Adrenal gland (tissue), 12 donors: Measurements from ENCODE around the gene MEOX1. TPM values are rescaled to one million over a fixed set of nuclear protein-coding genes. Genes with fewer than 3 reads are reported as not detected.

ENCODE experiments used
- DNase-seq, 7 donors: peaks; one replicate each; pipeline ENCODE4 v3.0.0-alpha.2; 2019 to 2020
- H3K27ac ChIP-seq, 5 donors: fragments of 200-600 bp; sonication (generic) in 4 of 5; 1 replicate in 3 of 5; 2 replicates in 2 of 5; pipeline versions ENCODE4 v1.5.1 to v1.8.0; 2016 to 2020; ENCODE audit warnings: mild to moderate bottlenecking in 1 of 5
- H3K27me3 ChIP-seq: fragments of 200-600 bp; 2 replicates; pipeline ENCODE4 v1.8.0; 2021
- H3K36me3 ChIP-seq, 2 donors: fragments of 200-600 bp; replicated peaks in 1 of 2; 1 replicate in 1 of 2; 2 replicates in 1 of 2; pipeline versions ENCODE4 v1.5.1 to v1.8.0; 2018 to 2022
- H3K4me1 ChIP-seq, 2 donors: fragments of 200-600 bp; replicated peaks in 1 of 2; 1 replicate in 1 of 2; 2 replicates in 1 of 2; pipeline versions ENCODE4 v1.5.1 to v1.8.0; 2018 to 2021
- H3K4me3 ChIP-seq, 4 donors: fragments of 200-600 bp; sonication (generic) in 3 of 4; one replicate each; pipeline ENCODE4 v1.5.1; 2016 to 2018
- H3K9me3 ChIP-seq, 3 donors: fragments of 200-600 bp; sonication (generic) in 1 of 3; replicated peaks in 1 of 3; 1 replicate in 2 of 3; 2 replicates in 1 of 3; pipeline versions ENCODE4 v1.5.1 to v1.8.0; 2016 to 2021
- POLR2A ChIP-seq, 2 donors: fragments of 450-650 bp; IDR thresholded peaks; one replicate each; pipeline ENCODE4 v1.6.1; 2017; ENCODE audit warnings: antibody characterized with exemption in 2 of 2, mild to moderate bottlenecking in 2 of 2, moderate library complexity in 1 of 2
- WGBS, 4 donors: extraction: QIAGEN DNeasy Blood & Tissue Kit in 2 of 4; methylation state at CpG; one replicate each; pipeline versions ENCODE4 v1.1.5 to v1.1.7; 2013 to 2017; 5-methylcytosine and 5-hydroxymethylcytosine counted together
- intact Hi-C, 2 donors: fragments of 100-400 bp; cut with DNase I; formaldehyde crosslinking; loops; one replicate each; pipeline versions ENCODE4 v1.14.1 to v1.15.0; 2022 to 2023
- polyA plus RNA-seq, 3 donors: library from polyadenylated mRNA; stranded (reverse); fragments of 200-250 nt in 2 of 3; fragments of 350-450 nt in 1 of 3; fragmentation: Illumina TruSeq in 1 of 3; extraction: RNeasy Lipid Tissue Mini Kit (QIAGEN cat#74804) in 1 of 3; gene quantifications; one replicate each; pipeline ENCODE4 v1.2.3, GENCODE V29; 2013 to 2014
- total RNA-seq, 9 donors: library from RNA; depleted of rRNA in 4 of 9; stranded (reverse); fragments of >200 nt in 4 of 9; fragments of 120-200 nt in 1 of 9; fragmentation: NEBNext Ultra II Directional in 1 of 9; extraction: Animal tissue kit (Norgen Biotek cat#: 25700) in 1 of 9; gene quantifications; one replicate each; pipeline versions ENCODE4 v1.1.0 to v1.2.4, GENCODE V29; 2013 to 2023
- TF ChIP-seq, protein P1 (sequence below), 6 experiments: fragments of 450-650 bp in 4 of 6; fragments of 200-600 bp in 2 of 6; sonication (generic) in 1 of 6; IDR thresholded peaks; 1 replicate in 5 of 6; 2 replicates in 1 of 6; pipeline versions ENCODE4 v1.5.1 to v1.8.0; 2016 to 2021; ENCODE audit warnings: antibody characterized with exemption in 6 of 6, mild to moderate bottlenecking in 2 of 6, moderate library complexity in 1 of 6
- donor health status: healthy with polysubstance abuse.
- donor health status: Bipolar disorder and iron deficiency.
- donor health status: DM: yes; HTN: yes; CAD: no.
- donor health status: DM: no; HTN: no; CAD: no.
- donor health status: DM: no; HTN: no; CAD: no.
- donor health status: DM: yes; HTN: yes; CAD: no.

Gene MEOX1
- total and polyA plus RNA-seq, 12 donors: 0.11 to 6.6 (median 0.40) TPM; not detected in 2

DNA sequence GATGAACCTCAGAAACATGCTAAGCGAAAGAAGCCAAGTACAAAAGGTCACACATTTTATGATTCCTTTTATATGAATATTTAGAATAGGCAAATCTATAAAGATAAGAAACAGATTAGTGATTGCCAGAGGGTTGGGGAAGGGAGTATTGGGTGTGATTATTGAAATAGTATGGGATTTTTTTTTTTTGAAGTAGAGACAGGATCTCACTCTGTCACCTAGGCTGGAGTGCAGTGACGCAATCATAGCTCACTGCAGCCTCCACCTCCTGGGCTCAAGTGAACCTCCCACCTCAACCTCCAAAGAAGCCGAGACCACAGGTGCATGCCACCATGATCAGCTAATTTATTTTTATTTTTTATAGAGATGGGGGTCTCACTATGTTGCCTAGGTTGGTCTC lies 35.7 kb downstream of the MEOX1 start:
- no peak for TF ChIP-seq POLR2A (IDR thresholded peaks at IDR 0.05)
- TF ChIP-seq, protein P1, sequence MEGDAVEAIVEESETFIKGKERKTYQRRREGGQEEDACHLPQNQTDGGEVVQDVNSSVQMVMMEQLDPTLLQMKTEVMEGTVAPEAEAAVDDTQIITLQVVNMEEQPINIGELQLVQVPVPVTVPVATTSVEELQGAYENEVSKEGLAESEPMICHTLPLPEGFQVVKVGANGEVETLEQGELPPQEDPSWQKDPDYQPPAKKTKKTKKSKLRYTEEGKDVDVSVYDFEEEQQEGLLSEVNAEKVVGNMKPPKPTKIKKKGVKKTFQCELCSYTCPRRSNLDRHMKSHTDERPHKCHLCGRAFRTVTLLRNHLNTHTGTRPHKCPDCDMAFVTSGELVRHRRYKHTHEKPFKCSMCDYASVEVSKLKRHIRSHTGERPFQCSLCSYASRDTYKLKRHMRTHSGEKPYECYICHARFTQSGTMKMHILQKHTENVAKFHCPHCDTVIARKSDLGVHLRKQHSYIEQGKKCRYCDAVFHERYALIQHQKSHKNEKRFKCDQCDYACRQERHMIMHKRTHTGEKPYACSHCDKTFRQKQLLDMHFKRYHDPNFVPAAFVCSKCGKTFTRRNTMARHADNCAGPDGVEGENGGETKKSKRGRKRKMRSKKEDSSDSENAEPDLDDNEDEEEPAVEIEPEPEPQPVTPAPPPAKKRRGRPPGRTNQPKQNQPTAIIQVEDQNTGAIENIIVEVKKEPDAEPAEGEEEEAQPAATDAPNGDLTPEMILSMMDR (IDR thresholded peaks at IDR 0.05): no peak
- Histone ChIP-seq H3K9me3 (no peaks in the 10 kb centered on the region), H3K4me3 (no peak overlapping the region), H3K27me3 (no peaks in the 10 kb centered on the region), H3K36me3 (no peaks in the 10 kb centered on the region), H3K27ac (no peak overlapping the region), H3K4me1 (peaks cover 5 to 6% of the 10 kb centered on the region in 2 donors)
- intact Hi-C loops: no loop called here
- 92 to 94% (median 93%) methylated on average over 3 of the region's 3 CpGs for WGBS, 4 donors
- no peak for DNase-seq

DNA sequence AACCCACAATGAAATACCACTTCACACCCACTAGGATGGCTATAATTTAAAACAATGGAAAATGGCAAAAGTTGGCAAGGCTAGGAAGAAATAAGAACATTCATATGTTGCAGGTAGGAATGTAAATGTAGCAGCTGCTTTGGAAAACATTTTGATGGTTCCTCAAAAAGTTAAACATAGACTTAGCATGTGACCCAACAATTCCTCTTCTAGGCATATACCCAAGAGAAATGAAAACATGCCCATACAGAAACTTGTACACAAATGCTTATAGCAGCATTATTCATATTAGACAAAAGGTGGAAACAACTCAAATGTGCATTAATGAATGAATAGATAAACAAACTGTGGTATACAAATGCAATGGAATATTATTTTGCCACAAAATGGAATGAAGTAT lies 36.1 kb downstream of the MEOX1 start:
- no peaks in the 10 kb centered on the region for H3K36me3 ChIP-seq
- intact Hi-C loops: no loop called here
- no peak for TF ChIP-seq POLR2A (IDR thresholded peaks at IDR 0.05)
- TF ChIP-seq, protein P1 (IDR thresholded peaks at IDR 0.05): no peak
- H3K4me1 ChIP-seq: peaks cover 5 to 6% of the 10 kb centered on the region in 2 donors
- no peak for DNase-seq
- no peaks in the 10 kb centered on the region for H3K9me3 ChIP-seq
- no peak overlapping the region for H3K27ac ChIP-seq
- no peaks in the 10 kb centered on the region for H3K27me3 ChIP-seq
- no peak overlapping the region for H3K4me3 ChIP-seq

DNA sequence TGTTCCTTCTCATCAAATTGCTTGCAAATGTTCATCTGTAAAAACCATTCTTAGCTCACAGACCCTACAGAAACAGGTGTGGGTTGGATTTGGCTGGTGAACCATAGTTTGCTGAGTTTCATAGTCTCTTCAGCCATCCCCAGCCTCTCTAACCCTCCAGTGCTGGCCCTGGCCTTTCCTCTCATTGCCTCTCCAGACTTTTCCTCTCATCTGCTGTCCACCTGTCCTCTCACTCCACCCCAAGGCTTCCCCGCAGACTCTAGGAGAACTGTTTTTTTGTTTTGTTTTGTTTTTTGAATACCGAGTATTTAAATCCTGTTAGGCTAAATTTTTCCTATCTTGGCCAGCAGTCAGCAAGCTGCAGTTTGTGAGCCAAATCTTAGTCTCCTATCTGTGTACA lies 41.1 kb downstream of the MEOX1 start:
- no peak for TF ChIP-seq POLR2A (IDR thresholded peaks at IDR 0.05)
- TF ChIP-seq, protein P1 (IDR thresholded peaks at IDR 0.05): no peak
- no peaks in the 10 kb centered on the region for H3K36me3 ChIP-seq
- H3K27me3 ChIP-seq: no peaks in the 10 kb centered on the region
- WGBS, 4 donors: 63 to 74% (median 68%) methylated on average over 2 of the region's 2 CpGs
- no peak overlapping the region for H3K27ac ChIP-seq
- no peaks in the 10 kb centered on the region for H3K9me3 ChIP-seq
- no peaks in the 10 kb centered on the region for H3K4me1 ChIP-seq
- intact Hi-C loops: no loop called here
- no peak for DNase-seq
- no peak overlapping the region for H3K4me3 ChIP-seq

DNA sequence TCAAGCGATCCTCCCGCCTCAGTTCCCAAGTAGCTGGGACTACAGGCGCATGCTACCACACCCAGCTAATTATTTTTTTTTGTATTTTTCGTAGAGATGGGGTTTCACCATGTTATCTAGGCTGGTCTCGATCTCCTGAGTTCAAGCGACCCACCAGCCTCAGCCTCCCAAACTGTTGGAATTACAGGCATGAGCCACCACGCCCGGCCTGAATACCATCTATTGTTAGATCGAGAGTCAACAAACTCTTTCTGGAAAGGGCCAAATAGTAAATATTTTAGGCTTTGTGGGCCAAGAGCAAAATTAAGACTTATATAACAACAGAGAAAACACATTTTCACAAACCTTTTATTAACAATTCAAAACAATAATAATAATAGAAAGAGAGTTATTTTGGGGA lies 41.6 kb downstream of the MEOX1 start:
- Histone ChIP-seq H3K36me3 (no peaks in the 10 kb centered on the region), H3K27ac (no peak overlapping the region), H3K4me3 (no peak overlapping the region), H3K4me1 (no peaks in the 10 kb centered on the region), H3K27me3 (no peaks in the 10 kb centered on the region), H3K9me3 (no peaks in the 10 kb centered on the region)
- TF ChIP-seq POLR2A (IDR thresholded peaks at IDR 0.05): no peak
- TF ChIP-seq, protein P1 (IDR thresholded peaks at IDR 0.05): no peak
- no peak for DNase-seq
- intact Hi-C loops: no loop called here
- WGBS, 4 donors: 83 to 88% (median 85%) methylated on average over 9 of the region's 9 CpGs
